GM18951 (cell line): ENCODE data around the gene GRIN2A.

ENCODE experiments used
- POLR2A ChIP-seq: IDR thresholded peaks from 4 replicates; pipeline ENCODE4 v1.6.1; 2011; ENCODE audit warnings: mild to moderate bottlenecking; ENCODE audit not compliant: insufficient read length, insufficient read depth; ENCODE audit errors: extremely low read depth
- in situ Hi-C: fragments of 300-500 bp; cut with MboI; formaldehyde crosslinking; loops from one replicate; pipeline ENCODE4 v1.12.0; 2022; ENCODE audit warnings: low sequenced_read_pairs, mixed read lengths, inconsistent platforms; ENCODE audit not compliant: unreplicated experiment

GRIN2A gene

DNA sequence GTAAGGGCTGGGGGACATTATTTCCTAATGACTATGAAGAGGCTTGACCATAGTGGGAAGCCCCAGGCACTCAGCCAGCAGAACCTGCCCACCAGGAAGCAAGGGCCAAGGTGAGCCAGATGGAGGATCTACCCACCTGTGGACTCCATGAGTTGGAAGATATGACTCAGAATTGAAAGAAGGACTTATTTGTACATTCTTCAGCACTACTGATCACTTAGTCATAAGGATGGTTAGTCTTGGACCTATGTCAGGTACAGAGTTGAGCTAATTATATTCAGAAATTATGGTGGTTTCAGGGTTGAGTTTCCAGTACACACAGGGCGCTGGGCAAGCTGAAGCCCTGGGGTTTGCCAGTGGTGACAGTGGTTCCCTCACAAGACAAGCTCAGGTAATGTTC, 24.0 kb upstream of the GRIN2A start:
- in situ Hi-C loops = no loop called here
- no peak for TF ChIP-seq POLR2A

DNA sequence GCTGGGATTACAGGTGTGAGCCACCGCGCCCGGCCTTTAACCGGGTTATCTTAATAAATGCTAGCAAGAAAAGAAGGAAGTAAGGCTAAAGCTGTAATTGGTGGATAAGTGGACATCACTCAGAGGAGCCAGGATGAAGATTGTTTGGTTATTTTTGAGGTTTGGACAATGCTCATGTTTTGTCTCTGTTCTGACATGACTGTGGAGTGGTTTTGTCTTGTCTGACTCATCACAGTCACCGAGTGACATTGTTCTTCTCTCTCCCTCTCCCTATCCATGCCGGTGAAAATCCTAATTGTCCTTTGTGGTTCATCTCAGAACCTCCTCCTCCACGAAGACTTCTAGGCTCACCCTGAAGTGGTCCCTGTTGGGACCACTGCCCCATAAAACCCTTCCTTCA, 23.5 kb upstream of the GRIN2A start:
- TF ChIP-seq POLR2A = no peak
- in situ Hi-C loops = no loop called here

DNA sequence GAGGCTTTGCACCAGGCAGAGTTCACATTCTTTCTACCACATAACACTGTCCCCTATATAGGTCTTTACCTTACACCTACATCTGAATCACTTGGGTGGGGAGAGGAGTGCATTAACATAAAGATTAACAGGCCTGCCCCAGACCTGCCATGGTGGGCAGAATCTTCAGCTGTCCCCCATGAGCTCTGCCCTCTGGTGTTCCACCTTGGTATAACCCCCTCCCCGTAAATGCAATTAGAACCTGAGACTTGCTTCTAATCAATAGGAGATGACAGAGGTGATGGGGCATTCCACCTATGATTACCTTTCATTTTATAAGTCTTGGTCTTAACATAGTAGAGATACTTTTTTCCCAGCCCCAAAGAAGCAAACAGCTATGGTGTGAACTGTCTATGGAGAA, 20.4 kb upstream of the GRIN2A start:
- TF ChIP-seq POLR2A = no peak
- in situ Hi-C loops = no loop called here

DNA sequence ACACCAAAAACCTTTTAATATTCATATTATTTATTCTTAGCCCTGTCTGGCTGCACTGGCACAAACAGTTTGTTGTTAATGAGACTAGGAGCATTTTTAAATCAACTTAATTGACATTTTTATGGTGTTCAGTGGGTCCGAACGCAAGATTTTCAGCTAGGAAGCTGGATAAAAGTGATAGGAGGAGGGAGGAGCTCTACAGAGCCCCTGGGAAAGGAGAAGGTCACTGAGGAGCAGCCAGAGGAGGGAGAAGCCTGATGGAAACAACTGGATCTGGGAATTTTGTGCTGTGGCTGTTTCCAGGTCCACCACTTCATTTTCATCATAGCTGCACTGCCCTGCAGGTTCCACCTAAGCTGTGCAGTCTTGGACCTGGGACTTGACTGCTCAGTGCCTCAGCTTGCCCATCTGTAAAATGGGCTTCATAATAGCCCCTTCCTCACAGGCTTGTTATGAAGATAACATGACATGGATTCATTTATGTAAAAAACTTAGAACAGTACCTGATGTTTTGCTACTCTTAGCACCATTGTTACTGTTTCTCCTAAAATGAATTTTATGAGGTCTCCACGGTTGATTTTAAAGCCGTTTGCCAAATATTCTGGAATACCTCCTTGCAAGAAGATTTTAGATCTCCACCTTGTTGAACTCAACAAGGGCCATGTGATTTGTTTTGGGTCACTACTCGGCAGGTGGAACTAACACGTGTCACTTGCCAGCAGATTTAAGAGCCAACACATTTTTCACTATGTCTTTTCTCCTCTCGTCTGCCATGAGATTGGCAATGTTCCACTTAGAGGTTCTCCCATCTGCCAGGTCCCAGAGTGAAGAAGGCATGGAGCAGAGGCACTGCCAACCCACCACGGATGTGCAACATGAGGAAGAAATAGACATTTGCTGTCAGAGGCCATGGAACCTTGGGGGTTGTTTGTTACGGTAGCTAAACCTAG, 18.7 kb upstream of the GRIN2A start:
- no peak for TF ChIP-seq POLR2A
- in situ Hi-C loops = no loop called here

DNA sequence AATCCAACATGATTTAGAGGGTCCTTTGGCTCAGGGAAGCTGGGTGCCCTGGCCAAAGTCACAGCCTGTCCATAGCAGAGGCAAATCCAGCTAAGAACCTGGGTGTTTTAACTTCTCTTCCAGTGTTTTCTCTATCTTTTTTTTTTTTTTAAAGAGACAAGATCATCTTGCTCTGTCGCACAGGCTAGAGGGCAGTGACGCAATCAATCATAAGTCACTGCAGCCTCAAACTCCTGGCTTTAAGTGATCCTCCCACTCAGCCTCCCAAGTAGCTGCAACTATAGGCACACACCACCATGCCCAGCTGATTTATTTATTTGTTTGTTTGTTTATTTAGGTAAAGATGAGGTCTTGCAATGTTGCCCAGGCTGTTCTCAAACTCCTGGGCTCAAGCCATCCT, 14.8 kb upstream of the GRIN2A start:
- in situ Hi-C loops = no loop called here
- no peak for TF ChIP-seq POLR2A

DNA sequence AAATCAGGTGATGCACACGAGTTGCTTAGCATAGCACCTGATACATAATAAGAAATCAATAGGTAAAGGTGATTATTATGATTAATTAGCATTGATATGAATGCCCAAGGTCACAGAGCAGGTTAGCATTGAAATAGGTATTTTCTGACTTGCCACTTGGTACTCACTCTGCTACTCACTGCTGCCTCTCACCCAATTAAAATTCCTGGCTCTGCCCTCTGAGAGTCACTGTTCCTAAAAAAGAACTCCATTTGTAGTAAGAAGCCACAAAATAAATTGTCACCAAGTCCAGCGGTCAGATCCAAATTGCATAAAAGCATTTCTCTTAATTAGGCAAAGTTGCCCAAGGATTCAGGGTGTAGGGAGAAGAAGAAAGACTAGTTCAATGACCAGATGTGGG, 8.9 kb upstream of the GRIN2A start:
- TF ChIP-seq POLR2A = no peak
- in situ Hi-C loops = no loop called here

DNA sequence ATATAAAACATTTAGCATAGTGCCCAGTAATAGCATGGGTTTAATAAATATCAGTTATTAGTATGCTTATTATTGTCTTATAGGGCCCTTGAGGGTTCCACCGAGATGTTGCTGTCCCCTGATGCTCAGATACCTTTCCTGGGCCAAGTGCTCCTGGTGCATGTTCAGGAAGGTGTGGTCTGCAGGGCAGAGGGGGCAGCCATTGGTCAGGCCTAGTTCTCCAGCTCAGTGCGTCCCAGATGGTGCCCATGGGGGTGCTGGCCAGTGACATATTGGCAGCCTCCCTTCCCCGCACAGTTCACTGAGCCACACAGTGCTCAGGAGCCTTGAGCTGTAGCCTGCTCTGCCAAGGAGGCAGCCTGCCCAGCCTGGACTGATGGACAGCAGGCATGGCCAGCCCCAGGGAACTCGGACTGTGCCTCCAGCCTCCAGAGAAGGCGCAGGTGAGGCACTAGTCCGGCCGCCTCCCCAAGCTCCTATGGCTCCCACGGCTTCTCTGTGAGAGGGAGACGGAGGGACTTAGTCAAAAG, 7.7 kb upstream of the GRIN2A start:
- in situ Hi-C loops = no loop called here
- no peak for TF ChIP-seq POLR2A

DNA sequence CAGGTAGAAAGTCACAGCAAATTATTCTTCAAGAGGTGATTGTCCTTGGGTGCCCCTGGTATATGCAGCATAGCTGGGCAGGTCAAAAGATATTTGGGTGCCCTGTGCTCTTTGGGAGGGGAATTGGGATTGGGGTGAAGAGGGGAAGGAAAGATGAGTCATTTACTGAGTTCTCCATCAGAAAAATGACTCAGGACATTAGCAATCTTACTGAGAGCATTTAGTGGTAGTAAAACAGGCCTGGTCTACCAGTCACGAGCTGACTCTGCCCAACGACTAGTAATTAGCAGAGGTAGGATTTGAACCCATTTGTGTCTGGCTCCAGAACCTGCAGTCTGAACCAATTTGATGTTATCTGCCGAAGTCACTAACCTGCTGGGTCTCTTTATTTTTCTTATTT, 6.0 kb upstream of the GRIN2A start:
- in situ Hi-C loops = no loop called here
- TF ChIP-seq POLR2A = no peak

DNA sequence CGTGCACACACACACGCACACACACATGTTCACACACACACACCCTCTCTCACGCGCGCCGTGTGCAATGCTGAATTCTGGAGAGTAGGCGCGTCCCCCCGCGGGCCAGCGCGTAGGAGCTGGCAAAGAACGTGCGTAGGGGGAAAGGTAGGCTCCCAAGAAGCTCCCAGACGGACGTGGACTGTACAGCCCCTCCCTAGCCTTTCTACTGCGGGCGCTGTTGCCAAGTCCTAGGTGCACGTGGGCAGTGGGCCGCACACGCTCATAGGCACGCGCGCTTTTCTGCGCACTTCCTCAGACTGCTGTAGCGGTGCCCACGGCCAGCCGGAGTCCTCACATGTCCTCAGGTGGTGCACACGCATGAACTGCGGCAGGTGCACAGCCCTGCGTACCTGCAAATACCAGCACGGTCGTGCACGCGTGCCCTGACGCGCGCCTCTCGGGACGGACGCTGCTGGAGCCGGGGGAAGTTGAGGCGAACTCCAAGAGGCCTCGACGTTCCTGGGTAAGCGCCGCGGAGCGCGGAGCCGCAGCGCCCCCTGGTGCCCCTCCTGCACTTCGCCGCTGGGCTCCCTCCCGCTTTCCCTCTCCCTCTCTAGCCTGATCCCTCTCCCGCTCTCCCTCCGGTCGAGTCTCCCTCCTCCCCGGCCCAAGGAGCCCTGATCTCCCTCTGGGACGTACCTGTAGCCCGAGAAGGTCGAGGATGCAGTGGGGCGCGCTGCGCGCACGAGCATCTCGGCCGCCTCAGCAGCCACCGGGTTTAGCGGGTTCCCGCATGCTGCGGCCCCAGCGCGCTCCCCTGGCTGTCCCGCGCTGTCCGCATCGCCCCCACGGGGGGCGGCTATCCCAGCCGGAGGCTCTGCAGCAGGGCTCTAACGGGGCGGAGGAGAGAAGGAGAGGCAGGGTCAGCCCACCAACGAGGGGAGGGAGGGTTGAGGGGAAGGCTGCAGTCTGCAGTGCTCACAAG, 749 bp downstream of the GRIN2A start:
- no peak for TF ChIP-seq POLR2A
- in situ Hi-C loops = no loop called here

DNA sequence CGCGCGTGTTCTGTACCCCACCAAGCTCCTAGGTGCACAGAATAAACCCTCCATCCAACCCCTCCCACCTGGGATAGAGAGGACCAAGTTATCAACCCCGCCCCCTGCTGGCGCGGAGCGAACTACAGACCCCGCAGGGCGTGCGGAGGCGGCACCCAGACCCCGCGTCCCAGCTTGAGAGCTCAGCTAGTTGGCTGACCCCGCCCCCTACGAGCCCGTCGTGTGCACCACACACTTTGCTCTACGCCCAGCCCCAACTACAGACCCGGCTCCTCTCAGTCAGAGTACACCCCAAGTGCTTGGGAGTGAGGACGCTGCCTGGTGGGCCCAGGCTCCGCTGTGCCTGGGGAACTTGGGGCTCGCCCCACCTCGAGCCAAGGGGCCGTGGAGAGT, 1.5 kb downstream of the GRIN2A start:
- in situ Hi-C loops = no loop called here
- TF ChIP-seq POLR2A = no peak

DNA sequence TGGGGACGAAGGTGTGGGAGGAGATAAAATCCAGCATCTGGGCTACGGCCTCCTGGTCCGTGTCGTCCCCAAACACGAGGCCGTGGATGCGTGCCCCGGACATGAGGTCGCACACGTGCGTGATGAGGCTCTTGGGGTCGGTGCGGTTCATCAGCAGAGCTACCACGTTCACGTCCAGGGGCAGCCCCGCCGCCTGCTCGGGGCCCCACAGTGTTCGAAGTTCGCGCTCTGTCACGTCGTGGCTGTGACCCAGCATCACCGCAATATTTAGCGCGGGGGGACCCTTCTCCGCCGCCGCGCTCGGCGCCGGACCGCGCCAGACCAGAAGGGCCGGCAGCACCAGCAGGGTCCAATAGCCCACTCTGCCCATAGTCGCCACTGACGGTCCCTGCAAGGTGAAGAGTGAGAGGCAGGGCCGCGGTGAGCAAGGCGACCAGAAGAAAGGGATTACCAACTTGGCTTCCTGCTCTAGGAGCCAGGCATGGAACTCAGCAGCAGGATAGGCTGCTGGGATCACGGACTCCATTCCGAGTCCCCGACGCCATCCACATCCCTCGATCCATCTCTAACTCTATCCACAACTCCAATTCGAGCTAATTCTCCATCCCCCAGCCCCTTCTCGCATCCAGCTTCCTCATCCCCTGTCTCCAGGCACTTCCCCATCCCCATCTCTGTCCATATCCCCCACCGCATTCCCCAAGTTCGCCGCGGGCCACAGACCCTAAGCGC, 2.0 kb downstream of the GRIN2A start:
- in situ Hi-C loops = no loop called here
- no peak for TF ChIP-seq POLR2A

DNA sequence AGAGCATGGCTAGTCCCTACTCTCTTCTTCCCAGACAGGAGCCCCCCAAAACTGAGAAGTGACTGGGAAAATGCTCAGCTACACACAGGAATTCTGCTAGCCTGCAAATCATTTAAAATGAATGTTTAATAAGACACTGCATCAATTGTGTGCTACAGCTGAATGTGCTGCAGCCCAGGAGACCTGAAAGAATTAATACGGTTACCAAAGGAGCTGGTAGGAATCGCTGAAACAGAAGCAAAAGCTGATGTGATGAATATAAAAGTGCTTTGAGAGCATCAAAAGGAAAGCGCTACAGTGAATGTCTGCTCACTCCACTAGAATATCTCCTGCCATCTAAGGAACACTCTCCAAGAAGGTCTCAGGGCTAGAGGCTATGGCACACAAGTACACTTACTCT, 3.7 kb downstream of the GRIN2A start:
- in situ Hi-C loops = no loop called here
- TF ChIP-seq POLR2A = no peak

DNA sequence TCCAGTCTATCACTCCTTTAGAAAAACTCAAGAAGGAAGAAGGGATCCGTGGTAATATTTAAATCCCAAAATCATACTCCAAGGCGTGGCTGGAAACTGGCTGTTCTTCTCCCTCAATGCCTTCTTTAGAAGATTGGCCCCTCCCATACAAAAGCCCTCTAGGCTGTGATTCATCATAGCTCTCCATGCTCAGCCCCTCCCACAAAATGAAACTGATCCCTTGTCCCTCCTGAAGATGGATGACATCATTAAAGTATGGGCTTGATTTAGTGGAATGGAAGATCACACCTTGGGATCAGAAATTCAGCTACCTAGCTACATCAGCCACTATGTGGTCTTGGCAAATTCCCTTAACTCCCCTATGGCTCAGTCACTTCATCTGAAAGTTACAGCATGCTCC, 4.1 kb downstream of the GRIN2A start:
- no peak for TF ChIP-seq POLR2A
- in situ Hi-C loops = no loop called here
